Esophagus muscularis mucosa (tissue), 4 donors: ENCODE data around the gene IRF2BP2. TPM values are rescaled to one million over a fixed set of nuclear protein-coding genes. Genes with fewer than 3 reads are reported as not detected.

ENCODE experiments used
- DNase-seq: peaks from one replicate; pipeline ENCODE4 v3.0.0-alpha.2; 2017; ENCODE audit errors: extremely low spot score
- H3K27ac ChIP-seq, 4 donors: fragments of 200-600 bp; sonication (generic); replicated peaks in 1 of 4; 1 replicate in 3 of 4; 2 replicates in 1 of 4; pipeline ENCODE4 v1.5.1; 2016 to 2019; ENCODE audit warnings: mild to moderate bottlenecking in 1 of 4
- H3K27me3 ChIP-seq, 4 donors: fragments of 200-600 bp; sonication (generic); one replicate each; pipeline versions ENCODE4 v1.5.1 to v1.6.0; 2016 to 2019
- H3K36me3 ChIP-seq, 4 donors: fragments of 200-600 bp; sonication (generic); one replicate each; pipeline ENCODE4 v1.5.1; 2016 to 2019
- H3K4me1 ChIP-seq, 4 donors: fragments of 200-600 bp; sonication (generic); one replicate each; pipeline ENCODE4 v1.5.1; 2016 to 2019
- H3K4me3 ChIP-seq, 4 donors: fragments of 200-600 bp; sonication (generic); 1 replicate in 2 of 4; 2 replicates in 2 of 4; pipeline ENCODE4 v1.5.1; 2016 to 2019; ENCODE audit warnings: mild to moderate bottlenecking in 4 of 4, moderate library complexity in 1 of 4
- H3K9me3 ChIP-seq, 4 donors: fragments of 200-600 bp; sonication (generic); 1 replicate in 3 of 4; 2 replicates in 1 of 4; pipeline ENCODE4 v1.5.1; 2016 to 2019
- CTCF ChIP-seq, 3 experiments: fragments of 200-600 bp in 2 of 3; fragments of 450-650 bp in 1 of 3; sonication (generic) in 2 of 3; IDR thresholded peaks; one replicate each; pipeline ENCODE4 v1.5.1; 2017 to 2019; ENCODE audit warnings: antibody characterized with exemption in 3 of 3, mild to moderate bottlenecking in 2 of 3, moderate library complexity in 1 of 3
- EP300 ChIP-seq: sonication (generic); formaldehyde crosslinking; IDR thresholded peaks from one replicate; pipeline ENCODE4 v1.6.1; 2017; ENCODE audit warnings: antibody characterized with exemption
- POLR2A ChIP-seq: fragments of 450-650 bp; IDR thresholded peaks from one replicate; pipeline ENCODE4 v1.6.1; 2017; ENCODE audit warnings: antibody characterized with exemption, moderate library complexity, mild to moderate bottlenecking, low read depth
- POLR2AphosphoS5 ChIP-seq, 2 donors: sonication (generic); formaldehyde crosslinking; IDR thresholded peaks; one replicate each; pipeline ENCODE4 v1.6.1; 2017; ENCODE audit warnings: antibody characterized with exemption in 2 of 2
- WGBS: methylation state at CpG from one replicate; pipeline ENCODE4 v1.1.5; 2018; 5-methylcytosine and 5-hydroxymethylcytosine counted together
- intact Hi-C: fragments of 100-400 bp; cut with DNase I; formaldehyde crosslinking; loops from one replicate; pipeline ENCODE4 v1.15.1; 2023
- total RNA-seq, 4 donors: library from RNA; depleted of rRNA; stranded (reverse); fragments of >200 nt; gene quantifications; one replicate each; pipeline versions ENCODE4 v1.1.0 to v1.2.1, GENCODE V29; 2016

Gene IRF2BP2
- total RNA-seq, 4 donors from 2014 or later: 83.3 to 119 (median 97.9) TPM

- Histone ChIP-seq H3K27ac (no peak overlapping the region), H3K36me3 (no peaks in the 10 kb centered on the region), H3K4me1 (peaks cover 4 to 13% (median 5%) of the 10 kb centered on the region in 4 donors), H3K9me3 (no peaks in the 10 kb centered on the region), H3K4me3 (no peak overlapping the region), H3K27me3 (no peaks in the 10 kb centered on the region)
- no peak for DNase-seq
- WGBS: 100% methylated on average over 6 of the region's 6 CpGs
- intact Hi-C loops: no loop called here
- no peak for TF ChIP-seq POLR2AphosphoS5 (IDR thresholded peaks at IDR 0.05)
- TF ChIP-seq POLR2A: no peak
- no peak for TF ChIP-seq CTCF (IDR thresholded peaks at IDR 0.05)
- TF ChIP-seq EP300: no peak
Measured at GRCh38 chr1:234626391-234626790, 16.4 kb upstream of the IRF2BP2 start.

GRCh38 chr1:234624724-234625117 is 14.7 kb upstream of the IRF2BP2 start:
- no peak overlapping the region for H3K27ac ChIP-seq
- H3K36me3 ChIP-seq: no peaks in the 10 kb centered on the region
- no peaks in the 10 kb centered on the region for H3K27me3 ChIP-seq
- WGBS: 51% methylated on average over 3 of the region's 3 CpGs
- DNase-seq: no peak
- H3K4me1 ChIP-seq: peaks cover 0 to 16% (median 8%) of the 10 kb centered on the region in 4 donors
- intact Hi-C loops: no loop called here
- no peaks in the 10 kb centered on the region for H3K9me3 ChIP-seq
- TF ChIP-seq EP300: no peak
- TF ChIP-seq POLR2A: no peak
- H3K4me3 ChIP-seq: no peak overlapping the region

GRCh38 chr1:234621657-234622335 is 11.8 kb upstream of the IRF2BP2 start:
- Histone ChIP-seq H3K9me3 (no peaks in the 10 kb centered on the region), H3K4me3 (no peak overlapping the region), H3K27ac (peak overlapping the region in 1 of 4 donors; percentile 20), H3K27me3 (no peaks in the 10 kb centered on the region), H3K4me1 (peaks cover 4 to 40% (median 22%) of the 10 kb centered on the region in 4 donors), H3K36me3 (no peaks in the 10 kb centered on the region)
- no peak for DNase-seq
- no peak for TF ChIP-seq POLR2AphosphoS5 (IDR thresholded peaks at IDR 0.05)
- no peak for TF ChIP-seq EP300
- TF ChIP-seq CTCF (IDR thresholded peaks at IDR 0.05): no peak
- TF ChIP-seq POLR2A: no peak
- intact Hi-C loops: no loop called here
- 49% methylated on average over 7 of the region's 7 CpGs for WGBS

GRCh38 chr1:234621127-234621468 is 11.1 kb upstream of the IRF2BP2 start:
- TF ChIP-seq EP300 (no peak), POLR2A (no peak), POLR2AphosphoS5 (IDR thresholded peaks at IDR 0.05) (no peak), CTCF (IDR thresholded peaks at IDR 0.05) (no peak)
- no peaks in the 10 kb centered on the region for H3K9me3 ChIP-seq
- no peak overlapping the region for H3K27ac ChIP-seq
- no peaks in the 10 kb centered on the region for H3K36me3 ChIP-seq
- no peaks in the 10 kb centered on the region for H3K27me3 ChIP-seq
- H3K4me3 ChIP-seq: no peak overlapping the region
- intact Hi-C loops: no loop called here
- peaks cover 9 to 45% (median 28%) of the 10 kb centered on the region in 4 donors for H3K4me1 ChIP-seq
- no peak for DNase-seq
- WGBS: 92% methylated on average over 3 of the region's 3 CpGs

- intact Hi-C loops: no loop called here
- DNase-seq: no peak
- Histone ChIP-seq H3K27ac (no peak overlapping the region), H3K27me3 (no peaks in the 10 kb centered on the region), H3K9me3 (no peaks in the 10 kb centered on the region), H3K4me3 (no peak overlapping the region), H3K4me1 (peaks cover 9 to 45% (median 32%) of the 10 kb centered on the region in 4 donors), H3K36me3 (no peaks in the 10 kb centered on the region)
- WGBS: 84% methylated on average over 6 of the region's 6 CpGs
- no peak for TF ChIP-seq EP300
- TF ChIP-seq CTCF (IDR thresholded peaks at IDR 0.05): no peak
- TF ChIP-seq POLR2A: no peak
- no peak for TF ChIP-seq POLR2AphosphoS5 (IDR thresholded peaks at IDR 0.05)
Measured at GRCh38 chr1:234620272-234621126, 10.5 kb upstream of the IRF2BP2 start.
